Type B pancreatic cell (in vitro differentiated cells): ENCODE results near the gene NSD1. TPM values are rescaled to one million over a fixed set of nuclear protein-coding genes. Genes with fewer than 3 reads are reported as not detected.
A peak's percentile ranks its signal among the peaks of the same experiment; 100 is the strongest.

Experiments
- DNase-seq: peaks from one replicate; pipeline ENCODE4 v3.0.0; 2021; ENCODE audit warnings: mixed read lengths; ENCODE audit not compliant: unreplicated experiment; ENCODE audit errors: extremely low spot score
- H3K27ac Mint-ChIP-seq: 2 replicates; pipeline ENCODE4 v1.8.0; 2021; ENCODE audit warnings: mild to moderate bottlenecking, mixed read lengths
- H3K27me3 Mint-ChIP-seq: 2 replicates; pipeline ENCODE4 v1.8.0; 2021; ENCODE audit warnings: mixed read lengths
- H3K36me3 Mint-ChIP-seq: 2 replicates; pipeline ENCODE4 v1.8.0; 2021; ENCODE audit warnings: mixed read lengths
- H3K4me1 Mint-ChIP-seq: one replicate; pipeline ENCODE4 v1.8.0; 2021; ENCODE audit warnings: mixed read lengths; ENCODE audit not compliant: unreplicated experiment
- H3K4me3 Mint-ChIP-seq: 2 replicates; pipeline ENCODE4 v1.8.0; 2021; ENCODE audit warnings: mild to moderate bottlenecking, mixed read lengths
- H3K9me3 Mint-ChIP-seq: 2 replicates; pipeline ENCODE4 v1.8.0; 2021; ENCODE audit warnings: mixed read lengths
- CTCF ChIP-seq: fragments of 200-600 bp; sonication (generic); conservative IDR thresholded peaks from 2 replicates; pipeline ENCODE4 v1.5.0; 2021; ENCODE audit warnings: antibody characterized with exemption, mild to moderate bottlenecking
- total RNA-seq: library from RNA; stranded (reverse); gene quantifications from 2 replicates; pipeline ENCODE4 v1.2.1, GENCODE V29; 2021; ENCODE audit warnings: low replicate concordance

NSD1 gene
- total RNA-seq, 1 donor from 2014 or later: 115 TPM

GRCh38 chr5:177334781-177335700 is 201.5 kb downstream of the NSD1 start:
- H3K27ac Mint-ChIP-seq: no peak overlapping the region
- H3K36me3 Mint-ChIP-seq: peaks cover 10% of the 10 kb centered on the region
- TF ChIP-seq CTCF: no peak

GRCh38 chr5:177335701-177336065 is 202.1 kb downstream of the NSD1 start:
- Mint-ChIP-seq H3K9me3 (no peaks in the 10 kb centered on the region), H3K27me3 (no peaks in the 10 kb centered on the region), H3K27ac (no peak overlapping the region), H3K4me1 (no peaks in the 10 kb centered on the region), H3K4me3 (no peak overlapping the region), H3K36me3 (peaks cover 10% of the 10 kb centered on the region)
- no peak for DNase-seq
- TF ChIP-seq CTCF: no peak

More at GRCh38 chr5:177334781-177335700, 201.5 kb downstream of the NSD1 start:
- Mint-ChIP-seq H3K4me3 (no peak overlapping the region), H3K4me1 (no peaks in the 10 kb centered on the region), H3K9me3 (no peaks in the 10 kb centered on the region), H3K27me3 (no peaks in the 10 kb centered on the region)
- DNase-seq: no peak

- H3K36me3 Mint-ChIP-seq: peaks cover 10% of the 10 kb centered on the region
- no peak overlapping the region for H3K4me3 Mint-ChIP-seq
- DNase-seq: no peak
- H3K27me3 Mint-ChIP-seq: no peaks in the 10 kb centered on the region
- H3K27ac Mint-ChIP-seq: no peak overlapping the region
- TF ChIP-seq CTCF: peak; percentile 41
- no peaks in the 10 kb centered on the region for H3K4me1 Mint-ChIP-seq
- H3K9me3 Mint-ChIP-seq: no peaks in the 10 kb centered on the region
Measured at GRCh38 chr5:177336112-177336511, 202.5 kb downstream of the NSD1 start.

GRCh38 chr5:177336603-177337494 is 203.3 kb downstream of the NSD1 start:
- Mint-ChIP-seq H3K27ac (no peak overlapping the region), H3K36me3 (peaks cover 17% of the 10 kb centered on the region), H3K9me3 (no peaks in the 10 kb centered on the region), H3K27me3 (no peaks in the 10 kb centered on the region), H3K4me3 (no peak overlapping the region), H3K4me1 (no peaks in the 10 kb centered on the region)
- DNase-seq: no peak
- no peak for TF ChIP-seq CTCF

- DNase-seq: no peak
- H3K9me3 Mint-ChIP-seq: no peaks in the 10 kb centered on the region
- no peaks in the 10 kb centered on the region for H3K27me3 Mint-ChIP-seq
- TF ChIP-seq CTCF: no peak
- no peak overlapping the region for H3K27ac Mint-ChIP-seq
- peaks cover 20% of the 10 kb centered on the region for H3K36me3 Mint-ChIP-seq
- no peak overlapping the region for H3K4me3 Mint-ChIP-seq
- H3K4me1 Mint-ChIP-seq: no peaks in the 10 kb centered on the region
Measured at GRCh38 chr5:177338251-177339106, 204.9 kb downstream of the NSD1 start.
